Measurements from ENCODE around the gene NRG4.
A peak's percentile ranks its signal among the peaks of the same experiment; 100 is the strongest.
"Not testable (repeated sequence)": the region's sequence is repeated elsewhere in the genome, so short reads cannot be mapped to it uniquely, and the experiment has no call there.

Gene NRG4

GRCh38 chr15:75926931-75927330, 85.3 kb downstream of the NRG4 start:
- DNase-seq (ENCODE audit: low spot score), result no peak

GRCh38 chr15:75925440-75925839, 86.8 kb downstream of the NRG4 start:
- DNase-seq (ENCODE audit: low spot score), result no peak

GRCh38 chr15:75924576-75924975, 87.6 kb downstream of the NRG4 start:
- no peak for DNase-seq (ENCODE audit: low spot score)

- no peak for DNase-seq (ENCODE audit: low spot score)
Measured at GRCh38 chr15:75923756-75924155, 88.5 kb downstream of the NRG4 start.

GRCh38 chr15:75921732-75922703, 90.2 kb downstream of the NRG4 start:
- DNase-seq (ENCODE audit: low spot score), result peak; percentile 68

GRCh38 chr15:75920079-75920478, 92.1 kb downstream of the NRG4 start:
- no peak for DNase-seq (ENCODE audit: low spot score)

- no peak for DNase-seq (ENCODE audit: low spot score)
Measured at GRCh38 chr15:75918135-75918534, 94.1 kb downstream of the NRG4 start.

- DNase-seq (ENCODE audit: low spot score), result no peak
Measured at GRCh38 chr15:75916978-75917377, 95.2 kb downstream of the NRG4 start.

GRCh38 chr15:75910355-75910754, 101.9 kb downstream of the NRG4 start:
- DNase-seq (ENCODE audit: low spot score), result not testable (repeated sequence)

GRCh38 chr15:75905231-75905630, 107.0 kb downstream of the NRG4 start:
- DNase-seq (ENCODE audit: low spot score), result no peak

- peak; percentile 95 for DNase-seq (ENCODE audit: low spot score)
Measured at GRCh38 chr15:75903331-75904239, 108.6 kb downstream of the NRG4 start, which contains the start of gene FBXO22. TSS of gene FBXO22 (plus strand) at chr15:75903878. CDS start at chr15:75903964, 86 bp downstream.

- DNase-seq (ENCODE audit: low spot score), result no peak
Measured at GRCh38 chr15:75902129-75902557, 110.1 kb downstream of the NRG4 start.

GRCh38 chr15:75900577-75900976, 111.6 kb downstream of the NRG4 start:
- DNase-seq (ENCODE audit: low spot score), result no peak

- DNase-seq (ENCODE audit: low spot score), result no peak
Measured at GRCh38 chr15:75895731-75896130, 116.5 kb downstream of the NRG4 start.

- no peak for DNase-seq (ENCODE audit: low spot score)
Measured at GRCh38 chr15:75891895-75892294, 120.3 kb downstream of the NRG4 start.

Data from NAMALWA (cell line).